Jurkat, Clone E6-1 (cell line): ENCODE results near the gene DHX57. TPM values are rescaled to one million over a fixed set of nuclear protein-coding genes. Genes with fewer than 3 reads are reported as not detected.

Experiments
- DNase-seq: peaks from one replicate; pipeline ENCODE4 v3.0.0-alpha.2; 2011; ENCODE audit warnings: low read depth, low spot score
- H3K4me3 ChIP-seq: 2 replicates; pipeline ENCODE4 v1.5.1; 2011; ENCODE audit warnings: mild to moderate bottlenecking, low read length, control low read depth, moderate library complexity
- polyA plus RNA-seq: library from polyadenylated mRNA; unstranded; fragments of >200 nt; gene quantifications from one replicate; pipeline ENCODE4 v1.2.1, GENCODE V29; 2012; ENCODE audit warnings: missing spikeins; ENCODE audit not compliant: insufficient read length, insufficient read depth

The DHX57 gene
- 10.0 TPM for polyA plus RNA-seq

GRCh38 chr2:38875576-38876367, at the start of gene DHX57, which contains the start of gene MORN2:
DHX57 (minus strand) TSS chr2:38875934; CDS start chr2:38868405, 7,529 bp downstream.
MORN2 (plus strand) TSS chr2:38875976.
- DNase-seq = peak; percentile 26
- H3K4me3 ChIP-seq = peak within 1 kb of the TSS; percentile 82

GRCh38 chr2:38922902-38923301, 47.2 kb upstream of the DHX57 start:
- no peak for DNase-seq
- H3K4me3 ChIP-seq = no peak overlapping the region

GRCh38 chr2:38922389-38922788, 46.7 kb upstream of the DHX57 start:
- DNase-seq = no peak
- H3K4me3 ChIP-seq = no peak overlapping the region

GRCh38 chr2:38912619-38913018, 36.9 kb upstream of the DHX57 start:
- no peak overlapping the region for H3K4me3 ChIP-seq
- DNase-seq = no peak

GRCh38 chr2:38911191-38911590, 35.5 kb upstream of the DHX57 start:
- no peak for DNase-seq
- H3K4me3 ChIP-seq = no peak overlapping the region

GRCh38 chr2:38909872-38910271, 34.1 kb upstream of the DHX57 start:
- DNase-seq = no peak

GRCh38 chr2:38907743-38908562, 32.2 kb upstream of the DHX57 start:
- DNase-seq = no peak
- no peak overlapping the region for H3K4me3 ChIP-seq

More at GRCh38 chr2:38909872-38910271, 34.1 kb upstream of the DHX57 start:
- no peak overlapping the region for H3K4me3 ChIP-seq

- no peak overlapping the region for H3K4me3 ChIP-seq
- no peak for DNase-seq
Observed at GRCh38 chr2:38907242-38907641, 31.5 kb upstream of the DHX57 start.

- no peak overlapping the region for H3K4me3 ChIP-seq
- DNase-seq = no peak
Observed at GRCh38 chr2:38905251-38905650, 29.5 kb upstream of the DHX57 start.

GRCh38 chr2:38900726-38901125, 25.0 kb upstream of the DHX57 start:
- no peak overlapping the region for H3K4me3 ChIP-seq
- no peak for DNase-seq

- H3K4me3 ChIP-seq = no peak overlapping the region
- no peak for DNase-seq
Observed at GRCh38 chr2:38898256-38898655, 22.5 kb upstream of the DHX57 start.

GRCh38 chr2:38892819-38893218, 17.1 kb upstream of the DHX57 start:
- DNase-seq = no peak
- no peak overlapping the region for H3K4me3 ChIP-seq

GRCh38 chr2:38889575-38889974, 13.8 kb upstream of the DHX57 start, which contains the start of gene ARHGEF33:
ARHGEF33 (plus strand) TSS chr2:38889875; CDS start chr2:38919448, 29,573 bp downstream.
- DNase-seq = no peak
- no peak within 1 kb of the TSS for H3K4me3 ChIP-seq

- DNase-seq = no peak
- H3K4me3 ChIP-seq = no peak overlapping the region
Observed at GRCh38 chr2:38889045-38889444, 13.3 kb upstream of the DHX57 start.

GRCh38 chr2:38887902-38888554, 12.3 kb upstream of the DHX57 start:
- no peak overlapping the region for H3K4me3 ChIP-seq
- DNase-seq = no peak

- no peak for DNase-seq
- H3K4me3 ChIP-seq = no peak overlapping the region
Observed at GRCh38 chr2:38887347-38887746, 11.6 kb upstream of the DHX57 start.

GRCh38 chr2:38886063-38886462, 10.3 kb upstream of the DHX57 start:
- no peak overlapping the region for H3K4me3 ChIP-seq
- no peak for DNase-seq

GRCh38 chr2:38876407-38876806, 673 bp upstream of the DHX57 start:
- DNase-seq = no peak
- peak overlapping the region; percentile 82 for H3K4me3 ChIP-seq

- H3K4me3 ChIP-seq = peak overlapping the region; percentile 82
- DNase-seq = no peak
Observed at GRCh38 chr2:38875227-38875575, 533 bp downstream of the DHX57 start.

GRCh38 chr2:38873763-38874162, 2.0 kb downstream of the DHX57 start:
- no peak overlapping the region for H3K4me3 ChIP-seq

More at GRCh38 chr2:38873763-38874162, 2.0 kb downstream of the DHX57 start:
- no peak for DNase-seq
